Measurements from ENCODE around the gene NLRC4.

GRCh38 chr2:32277363-32277673 is 12.6 kb upstream of the NLRC4 start:
- TF ChIP-seq, protein P1, sequence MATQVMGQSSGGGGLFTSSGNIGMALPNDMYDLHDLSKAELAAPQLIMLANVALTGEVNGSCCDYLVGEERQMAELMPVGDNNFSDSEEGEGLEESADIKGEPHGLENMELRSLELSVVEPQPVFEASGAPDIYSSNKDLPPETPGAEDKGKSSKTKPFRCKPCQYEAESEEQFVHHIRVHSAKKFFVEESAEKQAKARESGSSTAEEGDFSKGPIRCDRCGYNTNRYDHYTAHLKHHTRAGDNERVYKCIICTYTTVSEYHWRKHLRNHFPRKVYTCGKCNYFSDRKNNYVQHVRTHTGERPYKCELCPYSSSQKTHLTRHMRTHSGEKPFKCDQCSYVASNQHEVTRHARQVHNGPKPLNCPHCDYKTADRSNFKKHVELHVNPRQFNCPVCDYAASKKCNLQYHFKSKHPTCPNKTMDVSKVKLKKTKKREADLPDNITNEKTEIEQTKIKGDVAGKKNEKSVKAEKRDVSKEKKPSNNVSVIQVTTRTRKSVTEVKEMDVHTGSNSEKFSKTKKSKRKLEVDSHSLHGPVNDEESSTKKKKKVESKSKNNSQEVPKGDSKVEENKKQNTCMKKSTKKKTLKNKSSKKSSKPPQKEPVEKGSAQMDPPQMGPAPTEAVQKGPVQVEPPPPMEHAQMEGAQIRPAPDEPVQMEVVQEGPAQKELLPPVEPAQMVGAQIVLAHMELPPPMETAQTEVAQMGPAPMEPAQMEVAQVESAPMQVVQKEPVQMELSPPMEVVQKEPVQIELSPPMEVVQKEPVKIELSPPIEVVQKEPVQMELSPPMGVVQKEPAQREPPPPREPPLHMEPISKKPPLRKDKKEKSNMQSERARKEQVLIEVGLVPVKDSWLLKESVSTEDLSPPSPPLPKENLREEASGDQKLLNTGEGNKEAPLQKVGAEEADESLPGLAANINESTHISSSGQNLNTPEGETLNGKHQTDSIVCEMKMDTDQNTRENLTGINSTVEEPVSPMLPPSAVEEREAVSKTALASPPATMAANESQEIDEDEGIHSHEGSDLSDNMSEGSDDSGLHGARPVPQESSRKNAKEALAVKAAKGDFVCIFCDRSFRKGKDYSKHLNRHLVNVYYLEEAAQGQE (IDR thresholded peaks at IDR 0.05; ENCODE audit: insufficient read depth in 1 of 2, low read depth in 2 of 2, low read length in 2 of 2), result no peak
- TF ChIP-seq POLR2AphosphoS5 (IDR thresholded peaks at IDR 0.05; ENCODE audit: low read depth, low read length), result no peak
